HG02970 (cell line): ENCODE measurements around the gene SAT2.
A peak's percentile ranks its signal among the peaks of the same experiment; 100 is the strongest.
"Not testable (repeated sequence)": the region's sequence is repeated elsewhere in the genome, so short reads cannot be mapped to it uniquely, and the experiment has no call there.

Source experiments
- ATAC-seq: cut with Tn5 transposase; IDR thresholded peaks from one replicate; pipeline ENCODE4 v1.9.1; 2021; ENCODE audit warnings: mild to moderate bottlenecking, moderate library complexity, moderate number of reproducible peaks; ENCODE audit not compliant: unreplicated experiment, low FRiP score

Gene SAT2

DNA sequence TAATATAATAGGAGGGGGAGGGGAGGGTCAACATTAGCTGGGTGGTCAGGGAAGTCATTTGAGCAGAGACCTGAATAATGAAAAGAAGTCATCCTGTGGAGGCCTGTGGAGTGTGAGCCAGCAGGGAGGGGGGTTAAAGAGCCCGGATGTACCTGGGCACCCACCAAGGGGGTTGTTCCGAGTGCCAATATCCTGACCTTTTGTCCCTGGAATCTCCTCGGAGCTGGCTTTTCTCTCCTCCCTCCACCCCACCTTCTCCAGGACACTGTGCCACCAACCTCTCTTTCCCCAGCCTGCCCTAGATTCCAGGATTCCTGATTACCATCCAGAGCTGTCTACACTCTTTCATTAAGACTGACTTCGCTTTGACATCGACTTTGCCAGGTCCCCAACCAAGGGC, 8.5 kb upstream of the SAT2 start:
- no peak for ATAC-seq

DNA sequence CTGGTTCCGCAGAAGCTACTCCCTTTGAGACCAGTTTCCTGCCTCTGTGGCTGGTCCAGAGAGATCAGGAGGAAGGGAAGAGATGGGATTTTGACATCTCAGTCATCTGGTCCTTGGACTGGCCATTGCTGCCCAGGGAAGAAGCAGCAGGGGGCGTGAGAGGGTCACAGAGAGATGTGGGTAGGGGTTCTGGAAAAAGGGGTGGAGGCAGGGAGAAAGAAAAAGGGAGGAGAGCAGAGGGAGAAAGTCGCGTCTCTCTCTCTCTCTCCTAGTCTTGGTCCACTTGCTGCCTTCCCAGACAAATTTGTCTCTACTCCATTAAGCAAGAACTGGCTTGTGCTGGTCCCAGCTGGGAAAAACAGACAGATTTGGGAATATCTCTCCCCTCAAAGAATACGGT, 6.8 kb upstream of the SAT2 start:
- no peak for ATAC-seq

DNA sequence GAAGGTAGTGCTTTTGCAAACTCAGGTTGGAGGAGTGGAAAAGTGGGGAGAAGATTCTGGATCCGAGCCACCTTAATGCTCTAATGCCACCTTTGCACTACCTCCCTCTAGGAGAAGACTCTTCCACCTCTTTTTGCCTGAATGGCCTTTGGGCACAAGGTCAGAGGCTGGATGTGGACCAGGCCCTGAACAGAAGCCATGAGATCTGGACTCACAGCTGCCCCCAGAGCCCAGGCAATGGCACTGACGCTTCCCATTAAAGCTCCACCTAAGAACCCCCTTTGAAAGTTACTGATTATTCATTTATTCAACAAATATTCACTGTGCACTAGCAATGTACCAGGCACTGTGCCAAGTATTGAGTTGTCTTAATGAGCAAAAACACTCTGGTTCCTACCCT, 5.5 kb upstream of the SAT2 start:
- no peak for ATAC-seq

DNA sequence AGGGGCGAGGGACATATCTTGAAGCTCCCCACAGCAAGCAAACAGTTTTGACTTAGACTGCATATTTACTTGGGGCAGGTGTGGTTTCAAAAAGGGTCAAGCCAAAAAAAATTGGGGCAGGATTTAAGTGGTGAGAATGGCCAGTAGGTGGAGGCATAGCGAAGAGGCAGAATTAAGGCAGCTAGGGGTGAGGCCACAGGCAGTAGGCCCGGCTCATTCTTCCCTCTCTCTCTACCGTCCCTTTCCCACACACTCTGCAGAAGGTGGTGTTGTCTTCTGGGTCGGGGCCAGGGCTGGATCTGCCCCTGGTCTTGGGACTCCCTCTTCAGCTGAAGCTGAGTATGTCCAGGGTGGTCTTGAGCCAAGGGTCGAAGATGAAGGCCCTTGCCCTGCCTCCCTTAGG, 4.9 kb upstream of the SAT2 start:
- no peak for ATAC-seq

DNA sequence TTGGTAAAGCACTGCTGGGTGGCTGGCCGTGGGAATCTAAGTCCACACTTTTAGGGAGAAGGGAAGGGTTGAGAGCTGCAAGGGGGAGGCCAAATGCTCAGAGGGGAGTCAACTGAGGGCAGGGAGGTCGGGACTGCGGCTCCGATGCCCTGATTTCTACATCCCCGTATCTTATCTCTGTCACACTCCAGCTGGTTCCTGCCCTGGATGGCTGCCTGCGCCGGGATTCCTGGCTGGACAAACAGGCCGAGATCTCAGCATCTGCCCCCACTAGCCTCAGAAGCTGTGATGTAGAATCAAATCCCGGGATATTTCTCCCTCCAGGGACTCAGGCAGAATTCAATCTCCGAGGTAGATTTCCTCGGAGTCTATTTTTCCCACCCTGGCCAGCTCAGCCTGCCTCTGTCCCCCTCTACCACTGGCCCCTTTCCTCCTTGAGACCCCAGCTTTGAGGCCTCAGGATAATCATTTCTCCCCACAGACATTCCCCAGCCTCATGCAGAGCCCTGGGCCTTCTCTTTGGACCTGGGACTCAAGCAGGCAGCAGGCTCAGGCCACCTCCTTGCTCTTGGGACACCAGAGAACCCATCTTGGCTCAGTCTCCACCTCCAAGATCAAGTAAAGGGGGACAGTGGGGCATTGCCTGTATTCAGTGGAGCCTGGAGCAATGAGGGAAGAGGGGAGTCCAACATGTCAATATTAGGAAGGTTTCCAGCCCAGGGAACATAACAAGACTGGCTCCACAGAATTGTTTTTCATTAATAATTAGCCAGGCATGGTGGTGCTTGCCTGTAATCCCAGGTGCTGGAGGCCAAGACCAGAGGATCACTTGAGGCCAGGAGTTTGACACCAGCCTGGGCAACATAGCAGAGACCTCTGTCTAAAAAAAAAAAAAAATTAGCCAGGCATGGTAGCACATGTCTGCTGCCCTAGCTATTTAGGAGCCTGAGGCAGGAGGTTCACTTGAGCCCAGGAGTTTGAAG, 4.1 kb upstream of the SAT2 start:
- ATAC-seq: no peak

DNA sequence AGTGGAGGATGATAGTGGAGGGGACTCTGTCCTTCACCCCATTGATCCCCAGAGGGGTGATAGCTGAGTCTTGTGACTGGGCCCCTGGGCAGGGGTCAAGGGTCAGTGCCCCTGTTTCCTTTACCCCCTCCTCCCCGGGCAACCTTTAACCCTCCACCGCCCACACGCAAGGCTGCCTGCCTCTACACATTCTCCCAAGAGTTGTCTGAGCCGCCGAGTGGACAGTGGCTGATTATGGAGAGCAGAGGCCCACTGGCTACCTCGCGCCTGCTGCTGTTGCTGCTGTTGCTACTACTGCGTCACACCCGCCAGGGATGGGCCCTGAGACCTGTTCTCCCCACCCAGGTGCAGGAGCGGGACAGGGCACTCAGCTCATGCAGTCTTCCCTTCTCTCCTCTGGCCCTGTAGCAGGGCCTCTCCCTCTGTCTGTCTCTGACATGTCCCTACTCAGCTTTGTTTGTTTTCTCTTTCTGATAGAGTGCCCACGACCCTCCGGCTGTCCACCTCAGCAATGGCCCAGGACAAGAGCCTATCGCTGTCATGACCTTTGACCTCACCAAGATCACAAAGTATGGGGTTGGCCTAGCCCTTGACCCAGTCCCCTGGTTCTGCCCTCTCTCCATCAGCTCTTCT, 2.4 kb upstream of the SAT2 start, which contains the start of gene SHBG:
Gene SHBG, plus strand, starts transcription at position 197 of the 633 bp plus-strand sequence. Its CDS starts 38 bp downstream, at position 235.
- ATAC-seq: no peak

DNA sequence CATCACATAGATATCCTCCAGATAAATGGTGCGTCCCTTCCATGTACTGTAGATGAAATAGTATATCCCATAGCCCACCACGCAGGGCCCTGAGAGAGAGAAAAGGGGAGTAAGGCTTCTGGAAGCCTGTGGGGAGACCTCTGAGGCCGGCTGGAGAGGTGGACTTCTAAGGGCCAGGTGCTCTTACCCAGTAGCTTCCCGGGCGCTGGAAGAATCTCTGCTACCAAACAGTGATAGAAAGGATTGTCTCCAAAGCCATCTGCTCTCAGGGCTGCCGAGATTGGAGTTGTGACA, 718 bp downstream of the SAT2 start:
- no peak for ATAC-seq

DNA sequence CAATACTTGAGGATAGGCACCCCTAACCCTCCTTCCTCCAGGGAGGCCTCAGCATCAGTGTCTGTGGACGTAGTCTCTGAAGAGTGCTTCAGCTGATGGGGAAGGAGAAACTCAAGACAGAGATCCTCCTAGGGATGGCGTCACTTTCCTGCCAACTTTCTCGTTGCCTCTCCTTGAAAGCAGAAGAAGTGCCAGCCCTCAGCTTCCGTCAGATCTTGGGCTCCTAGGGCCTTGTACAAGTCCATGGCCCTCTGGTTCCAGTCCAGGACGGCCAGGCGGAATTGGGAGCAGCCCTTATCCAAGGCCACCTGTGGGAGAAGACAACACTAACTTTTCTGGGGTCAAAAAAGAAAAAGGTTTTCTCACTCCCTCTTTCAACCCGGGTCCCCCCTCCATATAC, 1.3 kb downstream of the SAT2 start:
- ATAC-seq: no peak

DNA sequence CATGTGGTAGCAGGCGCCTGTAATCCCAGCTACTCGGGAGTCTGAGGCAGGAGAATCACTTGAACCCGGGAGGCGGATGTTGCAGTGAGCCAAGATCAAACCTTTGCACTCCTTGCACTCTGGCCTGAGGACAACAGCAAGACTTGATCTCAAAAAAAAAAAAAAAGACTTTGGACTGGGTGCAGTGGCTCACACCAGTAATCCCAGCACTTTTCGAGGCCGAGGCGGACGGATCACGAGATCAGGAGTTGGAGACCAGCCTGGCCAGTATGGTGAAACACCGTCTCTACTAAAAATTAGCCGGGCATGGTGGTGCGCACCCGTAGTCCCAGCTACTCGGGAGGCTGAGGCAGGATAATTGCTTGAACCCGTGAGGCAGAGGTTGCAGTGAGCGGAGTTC, 1.9 kb downstream of the SAT2 start:
- ATAC-seq: not testable (repeated sequence)

DNA sequence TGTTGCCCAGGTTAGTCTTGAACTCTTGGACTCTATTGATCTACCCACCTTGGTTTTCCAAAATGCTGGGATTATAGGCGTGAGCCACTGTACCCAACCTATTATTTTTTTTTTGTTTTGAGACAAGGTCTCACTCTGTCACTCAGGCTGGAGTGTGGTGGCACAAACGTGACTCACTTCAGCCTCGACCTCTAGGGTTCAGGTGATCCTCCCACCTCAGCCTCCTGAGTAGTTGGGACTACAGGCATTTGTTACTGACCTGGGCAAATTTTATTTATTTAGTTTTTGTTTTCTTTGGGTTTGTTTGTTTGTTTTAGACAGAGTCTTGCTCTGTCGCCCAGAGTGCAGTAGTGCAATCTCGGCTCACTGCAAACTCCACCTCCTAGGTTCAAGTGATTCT, 4.0 kb downstream of the SAT2 start:
- ATAC-seq: no peak

DNA sequence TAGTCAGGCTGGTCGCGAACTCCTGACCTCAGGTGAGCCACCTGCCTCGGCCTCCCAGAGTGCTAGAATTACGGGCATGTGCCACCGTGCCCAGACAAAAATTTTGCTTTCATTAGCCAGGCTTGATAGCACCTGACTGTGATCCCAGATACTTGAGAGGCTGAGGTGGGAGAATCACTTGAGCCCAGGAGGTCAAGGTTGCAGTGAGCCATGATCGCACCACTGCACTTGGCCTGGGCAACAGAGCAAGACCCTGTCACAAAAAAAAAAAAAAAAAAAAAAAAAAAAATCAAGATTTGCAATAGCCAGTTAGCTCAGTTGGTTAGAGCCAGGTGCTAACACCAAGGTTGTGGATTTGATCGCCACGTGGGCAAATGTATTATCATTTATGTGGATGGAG, 6.8 kb downstream of the SAT2 start:
- no peak for ATAC-seq

DNA sequence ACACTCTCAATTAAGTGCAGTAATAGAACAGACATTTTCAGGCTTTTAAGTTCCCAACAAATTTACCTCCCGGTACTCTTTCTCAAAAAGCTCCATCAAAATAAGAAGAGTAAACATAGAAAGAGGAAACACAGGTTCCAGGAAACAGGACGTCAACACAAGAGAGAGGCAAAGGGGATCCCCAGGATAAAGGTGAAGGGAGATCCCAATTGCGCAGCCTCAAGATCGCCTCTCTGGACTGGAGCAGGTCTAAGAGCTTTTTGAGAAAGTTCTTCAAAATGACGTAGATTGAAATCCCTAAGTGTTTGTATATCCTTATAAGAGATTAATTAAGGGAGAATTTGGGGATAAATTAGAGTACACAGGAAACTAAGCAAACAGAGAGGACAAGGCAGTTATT, 9.0 kb downstream of the SAT2 start:
- ATAC-seq: no peak

DNA sequence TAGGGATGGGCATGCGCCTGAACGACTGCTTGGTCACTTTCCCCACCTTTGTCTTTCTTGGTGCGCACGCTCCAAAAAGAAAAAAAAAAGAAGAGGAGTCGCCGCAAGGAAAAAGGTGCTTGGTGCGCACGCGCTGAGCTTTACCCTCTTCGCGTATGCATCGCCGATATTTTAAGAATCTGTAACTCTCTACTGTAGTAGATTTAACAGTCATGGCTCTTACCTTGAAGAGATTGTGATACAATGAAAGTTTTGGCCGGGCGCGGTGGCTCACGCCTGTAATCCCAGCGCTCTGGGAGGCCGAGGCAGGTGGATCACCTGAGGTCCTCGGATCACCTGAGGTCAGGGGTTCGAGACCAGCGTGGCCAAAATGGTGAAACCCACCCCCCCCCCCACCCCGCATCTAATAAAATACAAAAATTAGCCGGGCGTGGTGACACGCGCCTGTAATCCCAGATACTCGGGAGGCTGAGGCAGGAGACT, 12.3 kb downstream of the SAT2 start:
- ATAC-seq: no peak

DNA sequence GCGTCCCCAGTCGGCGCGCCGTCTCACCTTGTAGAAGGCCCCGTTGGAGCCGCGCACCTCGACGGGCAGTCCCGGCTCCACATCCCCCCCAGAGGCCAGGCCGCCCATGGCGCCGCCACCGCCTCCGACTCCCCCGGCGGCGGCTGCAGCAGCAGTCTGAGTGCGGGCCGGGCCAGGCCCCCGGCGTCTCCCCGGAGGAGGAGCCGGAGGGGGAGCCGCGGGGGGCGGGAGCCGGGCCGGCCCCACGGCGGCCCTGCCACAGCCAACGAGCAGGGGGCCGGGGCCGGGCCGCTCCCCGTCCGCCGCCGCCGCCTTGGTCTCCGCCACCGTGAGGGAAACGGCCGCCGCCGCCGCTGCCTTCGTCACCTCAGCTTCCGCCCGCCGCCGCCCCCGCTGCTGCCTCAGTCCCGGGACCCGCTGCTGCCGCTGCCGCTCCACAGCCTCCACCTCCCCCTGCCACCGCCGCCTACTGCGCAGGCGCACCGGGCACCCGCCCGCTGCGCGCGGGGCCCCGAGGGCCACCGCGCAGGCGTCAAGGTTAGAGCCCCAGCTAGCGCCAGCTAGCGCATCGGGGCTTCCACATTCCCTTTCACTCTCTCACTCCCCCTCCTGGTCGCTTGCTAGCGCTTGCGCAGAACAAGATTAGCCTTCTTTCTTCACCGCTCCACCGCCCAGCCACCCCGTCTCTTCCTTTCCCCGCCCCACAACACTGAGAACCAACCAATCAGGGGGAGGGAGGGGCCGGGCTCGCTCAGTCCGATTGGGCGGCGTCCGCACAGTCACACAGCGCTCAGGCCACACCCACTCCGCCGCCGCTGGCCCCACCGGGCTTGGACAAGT, 13.0 kb downstream of the SAT2 start, which contains the start of gene FXR2:
Gene FXR2, minus strand, starts transcription at position 473 of the 840 bp plus-strand sequence. Its CDS starts 365 bp downstream, at position 108.
- peak; percentile 92 for ATAC-seq

DNA sequence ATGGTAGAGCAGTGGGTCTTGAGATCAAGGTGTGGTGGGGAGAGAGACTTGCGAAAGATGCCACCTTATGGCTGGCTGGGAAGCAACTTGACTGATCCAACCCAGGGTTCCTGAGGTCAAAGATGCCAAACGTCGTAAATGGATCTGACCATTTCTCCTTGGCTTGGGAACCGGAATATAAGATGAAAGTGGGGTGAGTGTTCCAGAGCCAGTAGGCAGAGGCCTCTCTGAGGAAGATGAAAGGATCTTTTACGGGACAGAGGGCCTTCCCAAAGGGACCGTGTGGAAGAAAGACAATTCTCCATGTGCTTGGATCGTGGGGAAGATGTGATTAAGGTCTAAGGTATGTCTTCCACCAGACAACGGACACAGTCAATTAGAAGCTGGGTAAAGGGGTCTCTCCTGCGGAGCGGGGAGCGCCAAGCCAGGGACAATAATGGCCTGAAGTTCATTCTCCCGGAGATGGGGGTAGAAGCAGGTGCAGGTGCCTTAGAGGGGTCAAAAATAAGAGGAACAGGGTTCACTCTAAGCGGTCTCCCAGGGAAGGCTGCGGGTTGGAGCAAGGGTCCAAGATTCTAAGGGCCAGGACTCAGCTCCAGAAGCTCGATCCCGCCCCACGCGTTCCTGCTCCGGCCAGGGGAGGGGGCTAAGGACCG, 13.7 kb downstream of the SAT2 start:
- ATAC-seq: no peak

DNA sequence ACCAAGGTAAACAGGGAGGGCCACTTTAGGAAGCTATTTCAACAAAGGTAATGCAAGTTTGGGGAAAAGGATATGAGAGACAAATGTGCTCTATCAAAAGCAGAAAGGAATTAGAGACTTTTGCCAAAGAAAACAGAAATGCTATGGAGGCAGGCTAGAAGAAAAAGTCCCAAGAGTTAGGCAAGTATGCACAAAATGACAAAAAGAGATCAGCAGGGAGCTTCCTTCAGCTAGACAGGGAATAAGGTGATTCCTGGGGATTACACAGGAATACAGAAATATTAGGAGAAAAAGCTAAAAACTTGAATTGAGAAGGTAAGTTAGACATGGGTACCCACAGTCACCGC, 15.4 kb downstream of the SAT2 start:
- ATAC-seq: no peak

DNA sequence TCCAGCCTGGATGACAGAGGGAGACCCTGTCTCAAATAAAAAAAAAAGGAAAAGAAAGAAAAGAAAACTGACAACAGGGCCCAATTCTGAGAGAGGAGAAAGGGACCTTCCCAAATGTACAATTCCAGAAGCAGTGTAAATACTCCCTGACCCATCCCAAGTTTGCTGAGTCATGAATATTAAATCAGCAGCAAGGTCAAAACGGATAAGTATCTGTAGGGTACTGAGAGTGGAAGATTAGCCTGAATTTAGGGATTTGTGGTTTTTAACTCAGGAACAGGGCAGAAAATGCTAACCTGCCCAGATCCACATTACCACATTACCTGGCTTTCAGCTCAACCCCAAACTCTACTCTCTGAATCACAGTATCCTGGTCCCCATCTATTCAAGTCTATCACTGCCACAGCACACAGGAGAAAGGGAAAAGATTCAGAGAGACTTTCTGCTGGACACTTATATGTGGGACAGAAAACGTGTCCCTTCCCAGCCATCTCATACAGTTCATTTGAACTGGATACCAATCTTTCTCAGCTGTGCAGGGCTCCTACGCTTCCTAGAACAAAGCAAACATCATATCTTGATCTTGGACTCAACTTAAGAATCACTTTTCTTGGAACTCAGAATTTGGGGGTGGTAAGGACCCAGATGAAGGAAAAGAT, 15.9 kb downstream of the SAT2 start:
- ATAC-seq: no peak

DNA sequence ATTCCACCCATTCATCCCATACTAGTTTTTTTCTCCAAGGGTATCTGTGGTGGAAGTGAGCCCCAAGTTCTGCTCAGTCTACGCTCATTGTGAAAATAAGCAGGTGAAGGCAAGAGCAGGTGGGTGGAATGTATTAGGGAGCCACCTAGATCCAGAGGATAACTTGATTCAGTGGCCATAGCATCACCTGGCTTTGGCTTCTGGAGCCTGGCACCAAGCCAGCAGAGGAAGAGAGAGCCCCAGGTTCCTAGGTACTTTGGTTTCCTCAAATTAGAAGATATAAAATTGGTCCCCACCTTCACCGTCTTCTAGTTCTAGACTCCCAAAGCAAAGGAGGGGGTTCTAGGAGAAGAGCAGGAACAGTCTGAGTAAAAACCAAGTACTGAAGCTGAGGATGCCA, 17.0 kb downstream of the SAT2 start:
- ATAC-seq: no peak

DNA sequence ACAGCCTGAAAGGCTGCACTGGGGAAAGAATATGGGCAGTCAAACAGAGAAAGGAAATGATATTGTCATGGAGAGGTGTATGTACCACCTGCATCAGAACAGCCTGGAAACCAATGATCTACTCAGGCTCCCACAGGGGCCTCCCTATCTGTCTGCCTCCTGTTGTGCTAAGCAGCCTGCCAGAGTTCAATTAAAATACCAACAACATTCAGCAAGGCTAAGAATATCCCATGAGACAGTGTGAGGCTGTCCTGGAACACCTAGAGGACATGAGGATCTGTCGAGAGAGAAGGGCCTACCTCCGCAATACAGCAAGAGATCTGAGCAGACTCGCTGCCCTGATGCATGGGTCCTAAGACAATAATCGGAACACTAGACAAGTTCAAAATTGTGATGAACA, 21.3 kb downstream of the SAT2 start:
- no peak for ATAC-seq

DNA sequence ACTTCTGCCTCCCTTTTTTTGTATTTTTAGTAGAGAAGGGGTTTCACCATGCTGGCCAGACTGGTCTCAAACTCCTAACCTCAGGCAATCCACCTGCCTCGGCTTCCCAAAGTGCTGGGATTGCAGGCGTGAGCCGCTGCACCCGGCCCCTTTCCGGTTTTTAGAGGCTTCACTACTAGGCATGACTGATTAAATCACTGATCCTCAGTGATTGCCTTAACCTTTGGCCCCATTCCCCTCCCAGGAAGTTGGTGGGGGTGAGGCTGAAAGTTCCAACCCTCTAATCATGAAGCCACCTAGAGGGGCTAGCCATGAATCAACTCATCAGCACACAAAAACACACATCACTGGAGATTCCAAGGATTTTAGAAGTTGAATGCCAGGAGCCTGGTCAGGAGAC, 30.1 kb downstream of the SAT2 start:
- not testable (repeated sequence) for ATAC-seq
